Liver (tissue), 3 donors: ENCODE results near the gene AFAP1L2.

Source experiments
- FOXA1 ChIP-seq: IDR thresholded peaks from 2 replicates; pipeline ENCODE4 v1.6.1; 2016; ENCODE audit warnings: antibody characterized with exemption
- GABPA ChIP-seq, 2 donors: IDR thresholded peaks in 1 of 2; conservative IDR thresholded peaks in 1 of 2; 2 replicates each; pipeline ENCODE4 v1.6.1; 2016; ENCODE audit warnings: antibody characterized with exemption in 2 of 2, mild to moderate bottlenecking in 1 of 2, moderate library complexity in 1 of 2
- HNF4A ChIP-seq, 2 donors: conservative IDR thresholded peaks; 2 replicates each; pipeline ENCODE4 v1.6.1; 2016; ENCODE audit warnings: antibody characterized with exemption in 2 of 2, mild to moderate bottlenecking in 2 of 2
- JUND ChIP-seq, 2 donors: IDR thresholded peaks; 2 replicates each; pipeline ENCODE4 v1.6.1; 2016; ENCODE audit warnings: antibody characterized with exemption in 2 of 2
- TAF1 ChIP-seq: conservative IDR thresholded peaks from 2 replicates; pipeline ENCODE4 v1.6.1; 2016; ENCODE audit warnings: antibody characterized with exemption, mild to moderate bottlenecking
- YY1 ChIP-seq: IDR thresholded peaks from 2 replicates; pipeline ENCODE4 v1.6.1; 2016; ENCODE audit warnings: antibody characterized with exemption, mild to moderate bottlenecking
- TF ChIP-seq, protein P1 (sequence below): fragments of 150-350 bp; IDR thresholded peaks from 2 replicates; pipeline ENCODE4 v1.5.1; 2017; ENCODE audit warnings: improper control_type of control experiment, low read depth, low read length; ENCODE audit not compliant: missing input control
- TF ChIP-seq, protein P2 (sequence below): IDR thresholded peaks from 2 replicates; pipeline ENCODE4 v1.6.1; 2016; ENCODE audit warnings: antibody characterized with exemption, mild to moderate bottlenecking
- TF ChIP-seq, protein P3 (sequence below): IDR thresholded peaks from 2 replicates; pipeline ENCODE4 v1.6.1; 2016; ENCODE audit warnings: antibody characterized with exemption
- TF ChIP-seq, protein P4 (sequence below): IDR thresholded peaks from 2 replicates; pipeline ENCODE4 v1.6.1; 2016; ENCODE audit warnings: antibody characterized with exemption
- donor health status: healthy.
- donor health status: healthy.

DNA sequence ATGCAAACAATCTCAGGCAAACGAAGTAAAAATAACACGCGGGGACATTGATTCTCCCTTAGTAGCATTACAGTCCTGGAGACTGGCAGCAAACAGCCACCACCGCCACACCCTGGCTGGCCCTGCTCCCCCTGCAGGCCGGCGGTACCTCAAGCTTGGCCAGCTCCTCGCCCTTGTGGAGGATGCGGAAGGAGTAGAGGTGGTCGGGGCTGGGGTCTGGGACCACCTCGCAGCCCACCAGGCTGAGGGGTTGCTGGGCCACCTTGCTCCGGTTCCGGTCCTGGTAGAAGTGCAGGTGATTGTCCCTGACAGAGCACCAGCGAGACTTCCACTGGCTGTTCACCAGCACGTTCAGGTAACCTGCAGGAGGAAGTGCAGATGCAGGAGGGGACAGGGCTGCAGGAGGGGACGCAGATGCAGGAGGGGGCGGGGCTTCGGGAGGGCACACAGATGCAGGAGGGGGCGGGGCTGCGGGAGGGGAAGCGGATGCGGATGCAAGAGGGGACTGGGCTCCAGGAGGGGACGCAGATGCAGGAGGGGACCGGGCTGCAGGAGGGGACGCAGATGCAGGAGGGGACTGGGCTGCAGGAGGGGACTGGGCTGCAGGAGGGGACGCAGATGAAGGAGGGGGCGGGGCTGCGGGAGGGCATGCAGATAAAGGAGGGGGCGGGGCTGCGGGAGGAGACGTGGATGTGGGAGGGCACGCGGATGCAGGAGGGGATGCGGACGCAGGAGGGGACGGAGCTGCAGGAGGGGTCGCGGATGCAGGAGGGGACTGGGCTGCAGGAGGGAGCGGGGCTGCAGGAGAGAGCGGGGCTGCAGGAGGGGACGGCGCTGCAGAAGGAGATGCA lies 99.5 kb downstream of the AFAP1L2 start:
- TF ChIP-seq YY1 (no peak), TAF1 (no peak), GABPA (IDR thresholded peaks at IDR 0.05 in 1 of 2, conservative IDR thresholded peaks at IDR 0.05 in 1 of 2) (no peak), HNF4A (conservative IDR thresholded peaks at IDR 0.05) (no peak), FOXA1 (no peak), JUND (IDR thresholded peaks at IDR 0.05) (no peak)
- TF ChIP-seq, protein P1, sequence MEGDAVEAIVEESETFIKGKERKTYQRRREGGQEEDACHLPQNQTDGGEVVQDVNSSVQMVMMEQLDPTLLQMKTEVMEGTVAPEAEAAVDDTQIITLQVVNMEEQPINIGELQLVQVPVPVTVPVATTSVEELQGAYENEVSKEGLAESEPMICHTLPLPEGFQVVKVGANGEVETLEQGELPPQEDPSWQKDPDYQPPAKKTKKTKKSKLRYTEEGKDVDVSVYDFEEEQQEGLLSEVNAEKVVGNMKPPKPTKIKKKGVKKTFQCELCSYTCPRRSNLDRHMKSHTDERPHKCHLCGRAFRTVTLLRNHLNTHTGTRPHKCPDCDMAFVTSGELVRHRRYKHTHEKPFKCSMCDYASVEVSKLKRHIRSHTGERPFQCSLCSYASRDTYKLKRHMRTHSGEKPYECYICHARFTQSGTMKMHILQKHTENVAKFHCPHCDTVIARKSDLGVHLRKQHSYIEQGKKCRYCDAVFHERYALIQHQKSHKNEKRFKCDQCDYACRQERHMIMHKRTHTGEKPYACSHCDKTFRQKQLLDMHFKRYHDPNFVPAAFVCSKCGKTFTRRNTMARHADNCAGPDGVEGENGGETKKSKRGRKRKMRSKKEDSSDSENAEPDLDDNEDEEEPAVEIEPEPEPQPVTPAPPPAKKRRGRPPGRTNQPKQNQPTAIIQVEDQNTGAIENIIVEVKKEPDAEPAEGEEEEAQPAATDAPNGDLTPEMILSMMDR, result peak; percentile 26
- TF ChIP-seq, protein P2, sequence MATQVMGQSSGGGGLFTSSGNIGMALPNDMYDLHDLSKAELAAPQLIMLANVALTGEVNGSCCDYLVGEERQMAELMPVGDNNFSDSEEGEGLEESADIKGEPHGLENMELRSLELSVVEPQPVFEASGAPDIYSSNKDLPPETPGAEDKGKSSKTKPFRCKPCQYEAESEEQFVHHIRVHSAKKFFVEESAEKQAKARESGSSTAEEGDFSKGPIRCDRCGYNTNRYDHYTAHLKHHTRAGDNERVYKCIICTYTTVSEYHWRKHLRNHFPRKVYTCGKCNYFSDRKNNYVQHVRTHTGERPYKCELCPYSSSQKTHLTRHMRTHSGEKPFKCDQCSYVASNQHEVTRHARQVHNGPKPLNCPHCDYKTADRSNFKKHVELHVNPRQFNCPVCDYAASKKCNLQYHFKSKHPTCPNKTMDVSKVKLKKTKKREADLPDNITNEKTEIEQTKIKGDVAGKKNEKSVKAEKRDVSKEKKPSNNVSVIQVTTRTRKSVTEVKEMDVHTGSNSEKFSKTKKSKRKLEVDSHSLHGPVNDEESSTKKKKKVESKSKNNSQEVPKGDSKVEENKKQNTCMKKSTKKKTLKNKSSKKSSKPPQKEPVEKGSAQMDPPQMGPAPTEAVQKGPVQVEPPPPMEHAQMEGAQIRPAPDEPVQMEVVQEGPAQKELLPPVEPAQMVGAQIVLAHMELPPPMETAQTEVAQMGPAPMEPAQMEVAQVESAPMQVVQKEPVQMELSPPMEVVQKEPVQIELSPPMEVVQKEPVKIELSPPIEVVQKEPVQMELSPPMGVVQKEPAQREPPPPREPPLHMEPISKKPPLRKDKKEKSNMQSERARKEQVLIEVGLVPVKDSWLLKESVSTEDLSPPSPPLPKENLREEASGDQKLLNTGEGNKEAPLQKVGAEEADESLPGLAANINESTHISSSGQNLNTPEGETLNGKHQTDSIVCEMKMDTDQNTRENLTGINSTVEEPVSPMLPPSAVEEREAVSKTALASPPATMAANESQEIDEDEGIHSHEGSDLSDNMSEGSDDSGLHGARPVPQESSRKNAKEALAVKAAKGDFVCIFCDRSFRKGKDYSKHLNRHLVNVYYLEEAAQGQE, result no peak
- TF ChIP-seq, protein P3, sequence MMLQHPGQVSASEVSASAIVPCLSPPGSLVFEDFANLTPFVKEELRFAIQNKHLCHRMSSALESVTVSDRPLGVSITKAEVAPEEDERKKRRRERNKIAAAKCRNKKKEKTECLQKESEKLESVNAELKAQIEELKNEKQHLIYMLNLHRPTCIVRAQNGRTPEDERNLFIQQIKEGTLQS, result no peak
- TF ChIP-seq, protein P4, sequence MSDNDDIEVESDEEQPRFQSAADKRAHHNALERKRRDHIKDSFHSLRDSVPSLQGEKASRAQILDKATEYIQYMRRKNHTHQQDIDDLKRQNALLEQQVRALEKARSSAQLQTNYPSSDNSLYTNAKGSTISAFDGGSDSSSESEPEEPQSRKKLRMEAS, result no peak
